Measurements from ENCODE around the gene KLHL29.

KLHL29 gene

GRCh38 chr2:23600346-23600745 is 215.4 kb downstream of the KLHL29 start:
- no peak for FAIRE-seq
- no peak for TF ChIP-seq PAX5 (IDR thresholded peaks at IDR 0.05; ENCODE audit: insufficient read depth, low read length, severe bottlenecking)
- no peak for TF ChIP-seq TAF1 (IDR thresholded peaks at IDR 0.05; ENCODE audit: low read depth, low read length)
- TF ChIP-seq POLR2A (IDR thresholded peaks at IDR 0.05; ENCODE audit: low read depth, low read length) = no peak
- TF ChIP-seq SPI1 (IDR thresholded peaks at IDR 0.05; ENCODE audit: low read depth, low read length) = no peak
- no peak for TF ChIP-seq POLR2AphosphoS5 (IDR thresholded peaks at IDR 0.05; ENCODE audit: low read depth, low read length)
- no peak for TF ChIP-seq POU2F2 (IDR thresholded peaks at IDR 0.05; ENCODE audit: low read depth, low read length)
- DNase-seq (ENCODE audit: insufficient read length, low spot score) = no peak

- TF ChIP-seq POLR2AphosphoS5 (IDR thresholded peaks at IDR 0.05; ENCODE audit: low read depth, low read length) = no peak
- TF ChIP-seq SPI1 (IDR thresholded peaks at IDR 0.05; ENCODE audit: low read depth, low read length) = no peak
- TF ChIP-seq POLR2A (IDR thresholded peaks at IDR 0.05; ENCODE audit: low read depth, low read length) = no peak
- DNase-seq (ENCODE audit: insufficient read length, low spot score) = no peak
- FAIRE-seq = no peak
Observed at GRCh38 chr2:23601301-23601965, 216.5 kb downstream of the KLHL29 start.

- no peak for TF ChIP-seq POLR2A (IDR thresholded peaks at IDR 0.05; ENCODE audit: low read depth, low read length)
- no peak for TF ChIP-seq POLR2AphosphoS5 (IDR thresholded peaks at IDR 0.05; ENCODE audit: low read depth, low read length)
- no peak for TF ChIP-seq SPI1 (IDR thresholded peaks at IDR 0.05; ENCODE audit: low read depth, low read length)
- no peak for TF ChIP-seq PAX5 (IDR thresholded peaks at IDR 0.05; ENCODE audit: insufficient read depth, low read length, severe bottlenecking)
- no peak for TF ChIP-seq TAF1 (IDR thresholded peaks at IDR 0.05; ENCODE audit: low read depth, low read length)
- TF ChIP-seq POU2F2 (IDR thresholded peaks at IDR 0.05; ENCODE audit: low read depth, low read length) = no peak
- DNase-seq (ENCODE audit: insufficient read length, low spot score) (no peak), FAIRE-seq (no peak)
Observed at GRCh38 chr2:23602116-23602515, 217.1 kb downstream of the KLHL29 start.

GRCh38 chr2:23603156-23603555 is 218.2 kb downstream of the KLHL29 start:
- no peak for TF ChIP-seq SPI1 (IDR thresholded peaks at IDR 0.05; ENCODE audit: low read depth, low read length)
- no peak for TF ChIP-seq PAX5 (IDR thresholded peaks at IDR 0.05; ENCODE audit: insufficient read depth, low read length, severe bottlenecking)
- TF ChIP-seq POLR2AphosphoS5 (IDR thresholded peaks at IDR 0.05; ENCODE audit: low read depth, low read length) = no peak
- TF ChIP-seq TAF1 (IDR thresholded peaks at IDR 0.05; ENCODE audit: low read depth, low read length) = no peak
- TF ChIP-seq POLR2A (IDR thresholded peaks at IDR 0.05; ENCODE audit: low read depth, low read length) = no peak
- FAIRE-seq (no peak), DNase-seq (ENCODE audit: insufficient read length, low spot score) (no peak)

GRCh38 chr2:23603581-23603980 is 218.6 kb downstream of the KLHL29 start:
- FAIRE-seq (no peak), DNase-seq (ENCODE audit: insufficient read length, low spot score) (no peak)
- TF ChIP-seq SPI1 (IDR thresholded peaks at IDR 0.05; ENCODE audit: low read depth, low read length) (no peak), POLR2AphosphoS5 (IDR thresholded peaks at IDR 0.05; ENCODE audit: low read depth, low read length) (no peak), PAX5 (IDR thresholded peaks at IDR 0.05; ENCODE audit: insufficient read depth, low read length, severe bottlenecking) (no peak), TAF1 (IDR thresholded peaks at IDR 0.05; ENCODE audit: low read depth, low read length) (no peak), POLR2A (IDR thresholded peaks at IDR 0.05; ENCODE audit: low read depth, low read length) (no peak), POU2F2 (IDR thresholded peaks at IDR 0.05; ENCODE audit: low read depth, low read length) (no peak)

- TF ChIP-seq POU2F2 (IDR thresholded peaks at IDR 0.05; ENCODE audit: low read depth, low read length) (no peak), PAX5 (IDR thresholded peaks at IDR 0.05; ENCODE audit: insufficient read depth, low read length, severe bottlenecking) (no peak), TAF1 (IDR thresholded peaks at IDR 0.05; ENCODE audit: low read depth, low read length) (no peak), POLR2A (IDR thresholded peaks at IDR 0.05; ENCODE audit: low read depth, low read length) (no peak), POLR2AphosphoS5 (IDR thresholded peaks at IDR 0.05; ENCODE audit: low read depth, low read length) (no peak), SPI1 (IDR thresholded peaks at IDR 0.05; ENCODE audit: low read depth, low read length) (no peak)
- DNase-seq (ENCODE audit: insufficient read length, low spot score) = no peak
- no peak for FAIRE-seq
Observed at GRCh38 chr2:23604731-23605130, 219.8 kb downstream of the KLHL29 start.

- DNase-seq (ENCODE audit: insufficient read length, low spot score) = no peak
- FAIRE-seq = no peak
- TF ChIP-seq PAX5 (IDR thresholded peaks at IDR 0.05; ENCODE audit: insufficient read depth, low read length, severe bottlenecking) (no peak), POLR2A (IDR thresholded peaks at IDR 0.05; ENCODE audit: low read depth, low read length) (no peak), POU2F2 (IDR thresholded peaks at IDR 0.05; ENCODE audit: low read depth, low read length) (no peak), SPI1 (IDR thresholded peaks at IDR 0.05; ENCODE audit: low read depth, low read length) (no peak), TAF1 (IDR thresholded peaks at IDR 0.05; ENCODE audit: low read depth, low read length) (no peak), POLR2AphosphoS5 (IDR thresholded peaks at IDR 0.05; ENCODE audit: low read depth, low read length) (no peak)
Observed at GRCh38 chr2:23605236-23605635, 220.3 kb downstream of the KLHL29 start.

- no peak for FAIRE-seq
- TF ChIP-seq SPI1 (IDR thresholded peaks at IDR 0.05; ENCODE audit: low read depth, low read length) (no peak), POLR2AphosphoS5 (IDR thresholded peaks at IDR 0.05; ENCODE audit: low read depth, low read length) (no peak), PAX5 (IDR thresholded peaks at IDR 0.05; ENCODE audit: insufficient read depth, low read length, severe bottlenecking) (no peak), POLR2A (IDR thresholded peaks at IDR 0.05; ENCODE audit: low read depth, low read length) (no peak), POU2F2 (IDR thresholded peaks at IDR 0.05; ENCODE audit: low read depth, low read length) (no peak), TAF1 (IDR thresholded peaks at IDR 0.05; ENCODE audit: low read depth, low read length) (no peak)
Observed at GRCh38 chr2:23606196-23606595, 221.2 kb downstream of the KLHL29 start.

GRCh38 chr2:23606968-23607367 is 222.0 kb downstream of the KLHL29 start:
- TF ChIP-seq POLR2A (IDR thresholded peaks at IDR 0.05; ENCODE audit: low read depth, low read length) (no peak), POLR2AphosphoS5 (IDR thresholded peaks at IDR 0.05; ENCODE audit: low read depth, low read length) (no peak), PAX5 (IDR thresholded peaks at IDR 0.05; ENCODE audit: insufficient read depth, low read length, severe bottlenecking) (no peak), POU2F2 (IDR thresholded peaks at IDR 0.05; ENCODE audit: low read depth, low read length) (no peak), SPI1 (IDR thresholded peaks at IDR 0.05; ENCODE audit: low read depth, low read length) (no peak), TAF1 (IDR thresholded peaks at IDR 0.05; ENCODE audit: low read depth, low read length) (no peak)
- DNase-seq (ENCODE audit: insufficient read length, low spot score) = no peak
- no peak for FAIRE-seq

More at GRCh38 chr2:23606196-23606595, 221.2 kb downstream of the KLHL29 start:
- no peak for DNase-seq (ENCODE audit: insufficient read length, low spot score)

- FAIRE-seq (no peak), DNase-seq (ENCODE audit: insufficient read length, low spot score) (no peak)
Observed at GRCh38 chr2:23607925-23608324, 222.9 kb downstream of the KLHL29 start.

More at GRCh38 chr2:23607925-23608324, 222.9 kb downstream of the KLHL29 start:
- TF ChIP-seq SPI1 (IDR thresholded peaks at IDR 0.05; ENCODE audit: low read depth, low read length) (no peak), TAF1 (IDR thresholded peaks at IDR 0.05; ENCODE audit: low read depth, low read length) (no peak), POU2F2 (IDR thresholded peaks at IDR 0.05; ENCODE audit: low read depth, low read length) (no peak), POLR2AphosphoS5 (IDR thresholded peaks at IDR 0.05; ENCODE audit: low read depth, low read length) (no peak), PAX5 (IDR thresholded peaks at IDR 0.05; ENCODE audit: insufficient read depth, low read length, severe bottlenecking) (no peak), POLR2A (IDR thresholded peaks at IDR 0.05; ENCODE audit: low read depth, low read length) (no peak)
